Measurements from ENCODE around the gene TMPRSS13. TPM values are rescaled to one million over a fixed set of nuclear protein-coding genes. Genes with fewer than 3 reads are reported as not detected.

Gene TMPRSS13
- total RNA-seq, 4 donors from 2014 or later: 0.27 to 0.79 TPM; not detected in 2

DNA sequence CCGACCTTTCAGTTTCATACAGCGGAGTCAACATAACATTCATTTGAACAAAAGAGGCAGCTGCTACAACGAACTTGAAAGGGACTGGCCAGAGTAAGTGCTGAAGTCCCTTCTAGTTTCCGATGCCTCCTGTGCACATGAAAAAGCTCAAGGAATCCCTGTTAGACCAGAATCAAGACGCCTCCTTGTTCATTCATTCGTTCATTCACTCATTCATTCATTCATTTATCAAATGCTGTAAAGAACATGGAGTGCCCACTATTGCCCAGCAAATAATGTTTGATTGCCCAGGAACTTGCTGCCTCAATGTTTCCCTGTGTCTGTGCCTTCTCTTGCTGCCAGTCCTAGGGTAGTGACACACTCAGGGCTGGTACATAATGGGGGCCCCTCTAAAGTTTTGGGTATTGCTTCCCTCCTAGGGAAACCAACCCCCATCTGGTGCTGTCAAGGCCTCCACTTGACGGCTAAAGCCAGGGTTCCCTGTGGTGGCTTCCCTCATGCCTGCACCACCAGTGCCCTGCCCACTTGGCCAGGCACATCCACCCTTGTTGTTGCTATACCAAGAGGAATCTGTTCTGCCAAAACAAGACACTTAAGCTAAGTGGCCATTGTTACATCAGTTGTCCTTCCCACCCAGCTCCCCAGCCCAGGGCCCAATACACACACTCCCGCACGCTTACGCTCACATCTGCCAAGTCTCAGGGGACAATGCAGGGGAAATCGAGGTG, 3.8 kb downstream of the TMPRSS13 start:
- Histone ChIP-seq H3K4me1 (peaks cover 0 to 12% (median 9%) of the 10 kb centered on the region in 4 donors), H3K27me3 (no peaks in the 10 kb centered on the region), H3K27ac (no peak overlapping the region), H3K36me3 (no peaks in the 10 kb centered on the region), H3K4me3 (no peak overlapping the region), H3K9me3 (no peaks in the 10 kb centered on the region)
- no peak for TF ChIP-seq POLR2AphosphoS5 (IDR thresholded peaks at IDR 0.05)
- no peak for TF ChIP-seq EP300 (IDR thresholded peaks at IDR 0.05; ENCODE audit: low read depth)
- no peak for TF ChIP-seq POLR2A (IDR thresholded peaks at IDR 0.05)
- TF ChIP-seq, protein P1, sequence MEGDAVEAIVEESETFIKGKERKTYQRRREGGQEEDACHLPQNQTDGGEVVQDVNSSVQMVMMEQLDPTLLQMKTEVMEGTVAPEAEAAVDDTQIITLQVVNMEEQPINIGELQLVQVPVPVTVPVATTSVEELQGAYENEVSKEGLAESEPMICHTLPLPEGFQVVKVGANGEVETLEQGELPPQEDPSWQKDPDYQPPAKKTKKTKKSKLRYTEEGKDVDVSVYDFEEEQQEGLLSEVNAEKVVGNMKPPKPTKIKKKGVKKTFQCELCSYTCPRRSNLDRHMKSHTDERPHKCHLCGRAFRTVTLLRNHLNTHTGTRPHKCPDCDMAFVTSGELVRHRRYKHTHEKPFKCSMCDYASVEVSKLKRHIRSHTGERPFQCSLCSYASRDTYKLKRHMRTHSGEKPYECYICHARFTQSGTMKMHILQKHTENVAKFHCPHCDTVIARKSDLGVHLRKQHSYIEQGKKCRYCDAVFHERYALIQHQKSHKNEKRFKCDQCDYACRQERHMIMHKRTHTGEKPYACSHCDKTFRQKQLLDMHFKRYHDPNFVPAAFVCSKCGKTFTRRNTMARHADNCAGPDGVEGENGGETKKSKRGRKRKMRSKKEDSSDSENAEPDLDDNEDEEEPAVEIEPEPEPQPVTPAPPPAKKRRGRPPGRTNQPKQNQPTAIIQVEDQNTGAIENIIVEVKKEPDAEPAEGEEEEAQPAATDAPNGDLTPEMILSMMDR (IDR thresholded peaks at IDR 0.05): no peak
- in situ Hi-C loops (cut with MboI; ENCODE audit: low pct_ligation_motif_present in 1 of 4, low pct_unique_long_range_greater_than_20kb in 1 of 4, low sequenced_read_pairs in 3 of 4): loop anchor here in 2 of 4 donors (25.0 kb wide), 1 partner anchor 488 kb away; no protein-coding TSS in a partner anchor
- DNase-seq: no peak
- intact Hi-C loops (cut with DNase I; ENCODE audit: low total_unique reads): no loop called here
- 67 to 82% methylated on average over 1 to 11 of the region's 11 CpGs for WGBS, 2 donors (ENCODE audit: low coverage in 1 of 2)

DNA sequence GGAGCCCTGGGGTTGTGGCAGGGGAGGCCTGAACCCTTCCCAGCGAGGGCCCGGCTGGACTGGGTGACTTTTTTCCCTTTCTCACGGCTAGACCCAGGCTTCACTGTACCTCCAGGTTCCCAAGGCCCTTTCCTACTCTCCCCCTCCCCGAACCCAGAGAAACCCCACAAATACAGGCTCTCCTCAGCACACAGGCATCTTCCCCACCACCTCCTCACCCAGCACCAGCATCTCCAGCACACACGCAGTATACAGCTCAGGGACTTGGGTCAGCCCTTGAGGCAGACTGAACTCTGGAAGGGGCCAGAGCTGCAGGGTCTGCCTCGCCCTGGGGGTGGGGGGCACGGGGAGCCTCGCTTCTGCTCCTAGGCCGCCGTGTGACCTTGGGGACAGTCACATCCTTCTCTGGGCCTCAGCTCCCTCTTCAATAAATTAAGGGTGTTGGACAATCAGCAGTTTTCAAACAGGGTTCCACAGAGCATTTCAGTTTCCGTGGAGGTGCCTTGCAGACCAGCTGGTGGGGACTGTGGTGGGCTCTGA, 4.5 kb downstream of the TMPRSS13 start:
- in situ Hi-C loops (cut with MboI; ENCODE audit: low pct_ligation_motif_present in 1 of 4, low pct_unique_long_range_greater_than_20kb in 1 of 4, low sequenced_read_pairs in 3 of 4) (loop anchor here in 2 of 4 donors (25.0 kb wide), 1 partner anchor 487 kb away; no protein-coding TSS in a partner anchor), intact Hi-C loops (cut with DNase I; ENCODE audit: low total_unique reads) (no loop called here)

DNA sequence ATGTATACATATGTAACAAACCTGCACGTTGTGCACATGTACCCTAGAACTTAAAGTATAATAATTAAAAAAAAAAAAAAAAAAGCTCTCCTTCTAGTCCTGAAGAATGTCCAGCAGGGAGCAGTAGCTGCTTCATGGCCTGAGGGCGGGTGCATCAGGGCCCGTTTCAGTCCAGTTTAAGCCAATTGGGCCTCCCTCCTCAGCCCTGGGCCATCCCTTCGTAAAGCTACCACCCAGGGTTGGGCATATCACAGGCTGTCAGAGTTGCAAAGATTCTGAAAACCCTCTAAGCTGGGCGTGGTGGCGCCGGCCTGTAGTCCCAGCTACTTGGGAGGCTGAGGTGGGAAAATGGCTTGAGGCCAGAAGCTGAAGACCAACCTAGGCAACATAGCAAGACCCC, 5.4 kb downstream of the TMPRSS13 start:
- 0 to 88% methylated on average over 1 to 7 of the region's 7 CpGs for WGBS, 2 donors (ENCODE audit: low coverage in 1 of 2)
- no peaks in the 10 kb centered on the region for H3K36me3 ChIP-seq
- no peak for DNase-seq
- no peaks in the 10 kb centered on the region for H3K9me3 ChIP-seq
- H3K4me3 ChIP-seq: no peak overlapping the region
- in situ Hi-C loops (cut with MboI; ENCODE audit: low pct_ligation_motif_present in 1 of 4, low pct_unique_long_range_greater_than_20kb in 1 of 4, low sequenced_read_pairs in 3 of 4) (no loop called here), intact Hi-C loops (cut with DNase I; ENCODE audit: low total_unique reads) (no loop called here)
- no peaks in the 10 kb centered on the region for H3K4me1 ChIP-seq
- TF ChIP-seq, protein P1 (IDR thresholded peaks at IDR 0.05): no peak
- TF ChIP-seq POLR2A (IDR thresholded peaks at IDR 0.05) (no peak), POLR2AphosphoS5 (IDR thresholded peaks at IDR 0.05) (no peak), EP300 (IDR thresholded peaks at IDR 0.05; ENCODE audit: low read depth) (no peak)
- H3K27ac ChIP-seq: no peak overlapping the region
- H3K27me3 ChIP-seq: no peaks in the 10 kb centered on the region

More for the DNA sequence above, 4.5 kb downstream of the TMPRSS13 start:
- WGBS, 2 donors (ENCODE audit: low coverage in 1 of 2): 60 to 71% methylated on average over 1 to 10 of the region's 11 CpGs
- no peak for DNase-seq
- H3K36me3 ChIP-seq: no peaks in the 10 kb centered on the region
- no peaks in the 10 kb centered on the region for H3K9me3 ChIP-seq
- TF ChIP-seq POLR2A (IDR thresholded peaks at IDR 0.05): no peak
- TF ChIP-seq, protein P1 (IDR thresholded peaks at IDR 0.05): no peak
- no peak for TF ChIP-seq EP300 (IDR thresholded peaks at IDR 0.05; ENCODE audit: low read depth)
- TF ChIP-seq POLR2AphosphoS5 (IDR thresholded peaks at IDR 0.05): no peak
- no peak overlapping the region for H3K27ac ChIP-seq
- H3K4me1 ChIP-seq: peaks cover 0 to 9% (median 7%) of the 10 kb centered on the region in 4 donors
- H3K4me3 ChIP-seq: no peak overlapping the region
- H3K27me3 ChIP-seq: no peaks in the 10 kb centered on the region

DNA sequence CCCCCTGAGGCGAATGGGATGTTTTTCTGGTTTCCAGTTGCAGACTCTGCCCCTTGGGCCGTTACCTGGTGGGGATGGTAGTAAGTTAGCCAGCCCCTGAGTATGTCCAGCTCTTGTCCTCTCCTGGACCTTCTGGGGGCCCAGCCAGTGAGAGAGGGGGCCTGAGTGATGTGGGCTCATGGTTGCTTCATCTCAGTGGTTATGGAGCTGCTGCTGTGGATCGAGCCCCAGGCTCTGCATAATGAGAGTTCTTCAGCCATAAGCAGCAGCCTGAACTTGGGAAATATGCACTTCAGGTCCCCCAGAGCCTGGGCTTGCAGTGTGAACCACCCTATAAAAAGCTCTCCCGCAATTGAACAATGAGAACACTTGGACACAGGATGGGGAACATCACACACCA, 5.9 kb downstream of the TMPRSS13 start:
- in situ Hi-C loops (cut with MboI; ENCODE audit: low pct_ligation_motif_present in 1 of 4, low pct_unique_long_range_greater_than_20kb in 1 of 4, low sequenced_read_pairs in 3 of 4) (no loop called here), intact Hi-C loops (cut with DNase I; ENCODE audit: low total_unique reads) (no loop called here)
- WGBS, 2 donors (ENCODE audit: low coverage in 1 of 2): 84% methylated on average over 4 of the region's 4 CpGs; no CpG with 5 or more reads in 1 of the 2 donors
- Histone ChIP-seq H3K27ac (no peak overlapping the region), H3K27me3 (no peaks in the 10 kb centered on the region), H3K36me3 (no peaks in the 10 kb centered on the region), H3K4me1 (no peaks in the 10 kb centered on the region), H3K9me3 (no peaks in the 10 kb centered on the region), H3K4me3 (no peak overlapping the region)
- DNase-seq: no peak
- TF ChIP-seq POLR2A (IDR thresholded peaks at IDR 0.05): no peak
- TF ChIP-seq, protein P1 (IDR thresholded peaks at IDR 0.05): no peak
- no peak for TF ChIP-seq POLR2AphosphoS5 (IDR thresholded peaks at IDR 0.05)
- no peak for TF ChIP-seq EP300 (IDR thresholded peaks at IDR 0.05; ENCODE audit: low read depth)

Measured in transverse colon (tissue), 4 donors.